ENCODE data around the gene CHGA. TPM values are rescaled to one million over a fixed set of nuclear protein-coding genes. Genes with fewer than 3 reads are reported as not detected.

Gene CHGA
- total and polyA plus RNA-seq, 11 donors = 0.07 to 0.19 TPM; not detected in 9

DNA sequence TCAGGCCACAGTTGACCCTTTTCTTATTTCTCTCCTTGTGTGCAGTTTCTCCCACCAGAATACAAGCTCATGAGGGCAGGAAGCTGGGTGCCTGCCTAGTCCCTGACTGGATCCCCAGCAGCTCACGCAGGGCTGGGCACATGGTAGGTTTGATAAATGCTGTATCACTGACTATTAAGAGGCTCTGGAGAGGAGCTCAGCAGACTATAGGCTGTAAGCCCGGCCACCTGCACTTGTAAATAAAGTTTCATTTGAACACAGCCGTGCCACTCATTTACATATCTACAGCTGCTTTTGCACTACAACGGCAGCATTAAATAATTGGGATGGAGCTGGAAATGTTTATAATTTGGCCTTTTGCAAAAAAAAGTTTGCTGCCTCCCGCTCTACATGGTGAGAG lies 32.0 kb downstream of the CHGA start:
- TF ChIP-seq, protein P1, sequence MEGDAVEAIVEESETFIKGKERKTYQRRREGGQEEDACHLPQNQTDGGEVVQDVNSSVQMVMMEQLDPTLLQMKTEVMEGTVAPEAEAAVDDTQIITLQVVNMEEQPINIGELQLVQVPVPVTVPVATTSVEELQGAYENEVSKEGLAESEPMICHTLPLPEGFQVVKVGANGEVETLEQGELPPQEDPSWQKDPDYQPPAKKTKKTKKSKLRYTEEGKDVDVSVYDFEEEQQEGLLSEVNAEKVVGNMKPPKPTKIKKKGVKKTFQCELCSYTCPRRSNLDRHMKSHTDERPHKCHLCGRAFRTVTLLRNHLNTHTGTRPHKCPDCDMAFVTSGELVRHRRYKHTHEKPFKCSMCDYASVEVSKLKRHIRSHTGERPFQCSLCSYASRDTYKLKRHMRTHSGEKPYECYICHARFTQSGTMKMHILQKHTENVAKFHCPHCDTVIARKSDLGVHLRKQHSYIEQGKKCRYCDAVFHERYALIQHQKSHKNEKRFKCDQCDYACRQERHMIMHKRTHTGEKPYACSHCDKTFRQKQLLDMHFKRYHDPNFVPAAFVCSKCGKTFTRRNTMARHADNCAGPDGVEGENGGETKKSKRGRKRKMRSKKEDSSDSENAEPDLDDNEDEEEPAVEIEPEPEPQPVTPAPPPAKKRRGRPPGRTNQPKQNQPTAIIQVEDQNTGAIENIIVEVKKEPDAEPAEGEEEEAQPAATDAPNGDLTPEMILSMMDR (IDR thresholded peaks at IDR 0.05) = no peak
- no peak for TF ChIP-seq POLR2A (IDR thresholded peaks at IDR 0.05)
- H3K27ac ChIP-seq = peak overlapping the region in 10 of 12 donors; percentile 5 to 84 (median 48)
- ATAC-seq (no peak), DNase-seq (peak in 1 of 5 donors; percentile 25)
- H3K27me3 ChIP-seq = no peaks in the 10 kb centered on the region
- 69 to 77% (median 72%) methylated on average over 5 of the region's 5 CpGs for WGBS, 4 donors
- H3K36me3 ChIP-seq = peaks cover 0 to 58% (median 27%) of the 10 kb centered on the region in 9 donors
- no peak overlapping the region for H3K4me3 ChIP-seq
- H3K4me1 ChIP-seq = peaks cover 0 to 72% (median 23%) of the 10 kb centered on the region in 12 donors
- no peaks in the 10 kb centered on the region for H3K9me3 ChIP-seq
- intact Hi-C loops (cut with DNase I) = loop anchor here in 4 of 10 donors (2.0 to 5.0 kb wide), 4 partner anchors 82 to 182 kb away; partner anchors contain the start of gene ITPK1 (in 2 of the 4)

DNA sequence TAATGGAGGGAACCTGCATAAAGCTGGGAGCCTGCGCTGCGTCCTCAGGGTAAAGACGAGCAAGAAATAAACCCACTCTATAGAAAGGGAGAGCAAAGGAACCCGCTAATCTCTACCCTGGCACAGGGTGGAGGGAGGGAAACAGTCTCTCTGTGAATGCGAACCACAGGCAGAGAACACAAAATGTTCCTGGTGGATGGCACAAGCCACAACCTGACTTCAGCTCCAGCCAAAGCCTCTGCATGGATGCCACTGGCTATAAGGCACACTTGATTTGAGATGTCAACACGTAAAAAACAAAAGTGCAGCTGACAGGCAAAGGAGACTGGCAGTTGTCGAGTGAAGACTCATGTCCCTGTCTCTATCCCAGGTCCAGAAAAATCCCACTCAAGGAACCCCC lies 32.4 kb downstream of the CHGA start:
- TF ChIP-seq, protein P1 (IDR thresholded peaks at IDR 0.05) = no peak
- TF ChIP-seq POLR2A (IDR thresholded peaks at IDR 0.05) = no peak
- H3K4me3 ChIP-seq = no peak overlapping the region
- peaks cover 0 to 72% (median 19%) of the 10 kb centered on the region in 12 donors for H3K4me1 ChIP-seq
- H3K9me3 ChIP-seq = no peaks in the 10 kb centered on the region
- peak in 1 of 5 donors; percentile 15 for DNase-seq
- peak overlapping the region in 10 of 12 donors; percentile 5 to 84 (median 48) for H3K27ac ChIP-seq
- peaks cover 0 to 57% (median 27%) of the 10 kb centered on the region in 9 donors for H3K36me3 ChIP-seq
- H3K27me3 ChIP-seq = no peaks in the 10 kb centered on the region
- intact Hi-C loops (cut with DNase I) = loop anchor here in 1 of 10 donors (2.0 kb wide), 1 partner anchor 157 kb away; no protein-coding TSS in a partner anchor
- ATAC-seq = peak in 3 of 4 donors; percentile 11 to 52 (median 26)
- WGBS, 4 donors = 69 to 83% (median 77%) methylated on average over 7 of the region's 7 CpGs

DNA sequence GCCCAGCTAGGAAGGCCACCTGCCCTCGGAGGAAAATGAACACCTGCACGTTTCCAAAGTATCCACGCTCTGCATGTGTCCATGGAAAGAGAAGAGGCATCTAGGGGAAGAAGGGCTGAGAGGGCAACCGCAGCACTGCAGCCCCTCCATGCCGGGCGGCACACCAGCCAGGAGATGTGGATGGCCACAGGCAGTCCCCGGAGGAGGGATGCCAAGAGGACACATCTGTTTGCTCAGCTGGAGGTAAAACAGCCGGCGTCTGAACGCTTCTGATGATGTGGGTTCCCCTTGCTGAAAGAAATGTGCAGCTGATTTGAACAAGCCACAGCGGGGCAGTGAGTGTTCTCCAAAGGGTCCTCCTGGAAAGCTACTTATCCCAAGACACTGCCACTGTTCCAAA lies 34.0 kb downstream of the CHGA start:
- intact Hi-C loops (cut with DNase I) = no loop called here
- ATAC-seq (no peak), DNase-seq (peak in 1 of 5 donors; percentile 21)
- peaks cover 0 to 60% (median 32%) of the 10 kb centered on the region in 9 donors for H3K36me3 ChIP-seq
- H3K9me3 ChIP-seq = no peaks in the 10 kb centered on the region
- WGBS, 4 donors = 86 to 93% (median 91%) methylated on average over 11 of the region's 11 CpGs
- H3K27ac ChIP-seq = no peak overlapping the region
- no peak overlapping the region for H3K4me3 ChIP-seq
- TF ChIP-seq, protein P1 (IDR thresholded peaks at IDR 0.05) = no peak
- TF ChIP-seq POLR2A (IDR thresholded peaks at IDR 0.05) = no peak
- no peaks in the 10 kb centered on the region for H3K27me3 ChIP-seq
- peaks cover 0 to 59% (median 13%) of the 10 kb centered on the region in 12 donors for H3K4me1 ChIP-seq

DNA sequence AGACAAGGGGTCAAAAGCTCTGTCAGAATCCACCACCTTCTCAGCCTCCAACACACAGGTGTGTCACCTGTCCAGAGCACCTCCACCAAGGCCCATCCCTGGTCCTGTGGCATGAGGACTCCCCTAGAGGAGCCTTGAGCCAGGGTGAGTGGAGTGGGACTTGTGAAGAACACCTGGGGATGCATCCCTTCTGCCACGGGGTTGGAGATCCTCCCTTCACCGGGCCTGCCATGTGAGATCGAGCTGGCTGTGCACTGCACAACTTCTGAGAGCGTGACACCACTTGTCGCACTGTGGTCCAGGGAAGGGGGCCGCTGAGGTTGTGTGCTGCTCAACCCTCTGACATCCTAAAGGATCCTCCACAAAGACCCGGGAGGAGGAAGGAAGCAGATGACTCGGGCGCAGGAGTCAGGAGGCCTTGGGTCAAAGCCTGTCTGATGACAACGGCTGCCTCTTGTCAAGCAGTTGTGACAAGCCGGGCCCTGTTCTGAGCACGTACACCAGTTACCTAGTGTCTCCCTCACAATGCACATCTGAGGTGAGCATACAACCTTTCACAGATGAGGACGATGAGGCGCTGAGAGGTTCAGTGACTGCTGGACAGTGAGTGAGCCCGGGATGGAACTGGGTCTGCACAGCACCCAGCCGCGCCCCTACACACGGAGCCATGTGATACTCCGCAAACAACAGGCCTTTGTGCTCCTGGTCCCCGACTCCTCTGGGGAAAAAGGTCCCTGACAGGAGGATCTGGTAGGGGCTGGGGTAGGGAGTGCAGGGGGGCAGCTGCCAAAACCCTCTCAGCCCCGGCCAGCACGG lies 35.6 kb downstream of the CHGA start:
- ATAC-seq (peak in 2 of 4 donors; percentile 6 to 8), DNase-seq (peak in 1 of 5 donors; percentile 54)
- Histone ChIP-seq H3K36me3 (peaks cover 0 to 63% (median 34%) of the 10 kb centered on the region in 9 donors), H3K4me1 (peaks cover 0 to 50% (median 13%) of the 10 kb centered on the region in 12 donors), H3K27ac (peak overlapping the region in 10 of 12 donors; percentile 17 to 79 (median 44)), H3K9me3 (no peaks in the 10 kb centered on the region), H3K27me3 (no peaks in the 10 kb centered on the region), H3K4me3 (no peak overlapping the region)
- 75 to 82% (median 81%) methylated on average over 17 to 22 of the region's 22 CpGs for WGBS, 4 donors
- intact Hi-C loops (cut with DNase I) = no loop called here
- TF ChIP-seq, protein P1 (IDR thresholded peaks at IDR 0.05) = no peak
- TF ChIP-seq POLR2A (IDR thresholded peaks at IDR 0.05) = no peak

Data from heart left ventricle (tissue), 16 donors.